Kidney epithelial cell (primary cell): ENCODE results near the gene GFI1B. TPM values are rescaled to one million over a fixed set of nuclear protein-coding genes. Genes with fewer than 3 reads are reported as not detected.
"Not testable (repeated sequence)": the region's sequence is repeated elsewhere in the genome, so short reads cannot be mapped to it uniquely, and the experiment has no call there.

Source experiments
- DNase-seq: peaks from one replicate; pipeline ENCODE4 v3.0.0-alpha.2; 2010; ENCODE audit warnings: low read depth
- H3K27me3 ChIP-seq: 2 replicates; pipeline ENCODE4 v1.6.0; 2011; ENCODE audit warnings: low read length; ENCODE audit not compliant: control insufficient read depth, insufficient read depth
- H3K36me3 ChIP-seq: 2 replicates; pipeline ENCODE4 v1.5.1; 2011; ENCODE audit warnings: low read length; ENCODE audit not compliant: control insufficient read depth, insufficient read depth
- H3K4me3 ChIP-seq: 2 replicates; pipeline ENCODE4 v1.5.1; 2011; ENCODE audit warnings: low read depth, mild to moderate bottlenecking, control low read depth, low read length
- total RNA-seq: library from RNA; depleted of rRNA; stranded (reverse); fragments of >200 nt; gene quantifications from 2 replicates; pipeline ENCODE4 v1.2.3, GENCODE V29; 2015
- TF ChIP-seq, protein P1 (sequence below): IDR thresholded peaks from 2 replicates; pipeline ENCODE4 v1.5.1; 2011; ENCODE audit warnings: mild to moderate bottlenecking, moderate library complexity, low read length, control low read depth, inconsistent platforms; ENCODE audit not compliant: insufficient read depth, poor library complexity, severe bottlenecking

The GFI1B gene
- total RNA-seq, 1 donor from 2014 or later: not detected

DNA sequence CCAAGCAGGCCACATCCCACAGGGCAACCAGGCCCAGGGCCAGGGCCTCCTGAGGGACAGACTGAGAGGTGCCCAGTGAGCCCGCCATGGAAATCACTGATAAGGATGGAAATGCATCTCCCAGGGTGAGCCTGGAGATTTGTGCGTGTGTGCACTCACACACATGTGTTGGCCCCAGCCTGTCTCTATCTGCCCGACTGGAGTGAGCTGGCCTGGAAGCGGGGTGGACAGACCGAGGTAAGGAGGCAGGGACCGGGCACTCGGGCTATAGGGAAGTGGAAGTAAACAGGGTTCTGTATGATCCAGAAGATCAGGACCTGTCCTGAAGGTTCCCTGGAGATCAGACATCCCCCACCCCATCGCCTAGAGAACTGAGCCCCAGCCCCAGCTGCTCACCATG is 17.4 kb downstream of the GFI1B start:
- TF ChIP-seq, protein P1, sequence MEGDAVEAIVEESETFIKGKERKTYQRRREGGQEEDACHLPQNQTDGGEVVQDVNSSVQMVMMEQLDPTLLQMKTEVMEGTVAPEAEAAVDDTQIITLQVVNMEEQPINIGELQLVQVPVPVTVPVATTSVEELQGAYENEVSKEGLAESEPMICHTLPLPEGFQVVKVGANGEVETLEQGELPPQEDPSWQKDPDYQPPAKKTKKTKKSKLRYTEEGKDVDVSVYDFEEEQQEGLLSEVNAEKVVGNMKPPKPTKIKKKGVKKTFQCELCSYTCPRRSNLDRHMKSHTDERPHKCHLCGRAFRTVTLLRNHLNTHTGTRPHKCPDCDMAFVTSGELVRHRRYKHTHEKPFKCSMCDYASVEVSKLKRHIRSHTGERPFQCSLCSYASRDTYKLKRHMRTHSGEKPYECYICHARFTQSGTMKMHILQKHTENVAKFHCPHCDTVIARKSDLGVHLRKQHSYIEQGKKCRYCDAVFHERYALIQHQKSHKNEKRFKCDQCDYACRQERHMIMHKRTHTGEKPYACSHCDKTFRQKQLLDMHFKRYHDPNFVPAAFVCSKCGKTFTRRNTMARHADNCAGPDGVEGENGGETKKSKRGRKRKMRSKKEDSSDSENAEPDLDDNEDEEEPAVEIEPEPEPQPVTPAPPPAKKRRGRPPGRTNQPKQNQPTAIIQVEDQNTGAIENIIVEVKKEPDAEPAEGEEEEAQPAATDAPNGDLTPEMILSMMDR: no peak
- DNase-seq: no peak
- Histone ChIP-seq H3K36me3 (no peaks in the 10 kb centered on the region), H3K27me3 (peaks cover 22% of the 10 kb centered on the region), H3K4me3 (no peak overlapping the region)

DNA sequence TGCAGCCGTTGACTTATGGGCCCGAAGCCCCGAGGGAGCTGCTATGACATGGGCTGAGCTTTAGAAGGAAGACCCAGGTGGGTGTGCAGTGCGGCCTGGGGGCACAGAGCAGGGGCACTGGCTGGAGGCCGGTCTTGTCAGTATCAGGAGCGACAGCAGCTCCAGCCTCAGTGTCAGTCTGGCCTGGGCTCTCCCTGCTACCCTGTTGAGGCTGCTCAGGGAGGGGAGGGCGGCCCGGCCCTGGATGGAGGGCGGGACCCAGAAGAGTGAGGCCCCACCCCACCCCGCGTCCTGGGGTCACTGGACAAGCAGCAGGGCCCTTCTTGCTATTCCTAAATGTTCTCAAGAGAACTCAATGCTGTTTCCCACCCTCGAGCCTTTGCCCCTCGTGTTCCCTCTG is 18.0 kb downstream of the GFI1B start:
- no peak for DNase-seq
- Histone ChIP-seq H3K36me3 (no peaks in the 10 kb centered on the region), H3K27me3 (peaks cover 19% of the 10 kb centered on the region), H3K4me3 (no peak overlapping the region)
- TF ChIP-seq, protein P1: no peak

DNA sequence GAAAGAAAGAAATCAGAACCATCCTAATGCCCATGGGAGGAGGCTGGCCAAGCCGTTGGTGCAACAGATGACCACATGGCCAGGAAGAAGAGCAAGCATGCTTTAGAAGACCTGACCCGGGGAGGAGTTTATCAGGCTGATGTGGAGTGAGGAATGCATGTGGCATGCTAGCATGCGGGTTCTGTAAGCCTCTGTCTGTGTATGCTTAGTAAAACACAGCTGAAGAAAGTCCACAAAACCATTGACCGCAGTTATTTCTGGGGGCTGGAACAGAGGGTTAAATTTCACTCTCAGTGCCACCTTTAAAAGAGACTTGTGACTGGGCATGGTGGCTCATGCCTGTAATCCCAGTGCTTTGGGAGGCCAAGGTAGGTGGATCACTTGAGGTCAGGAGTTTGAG is 19.1 kb downstream of the GFI1B start:
- Histone ChIP-seq H3K36me3 (no peaks in the 10 kb centered on the region), H3K27me3 (peaks cover 20% of the 10 kb centered on the region), H3K4me3 (no peak overlapping the region)
- DNase-seq: peak; percentile 45
- TF ChIP-seq, protein P1: no peak

DNA sequence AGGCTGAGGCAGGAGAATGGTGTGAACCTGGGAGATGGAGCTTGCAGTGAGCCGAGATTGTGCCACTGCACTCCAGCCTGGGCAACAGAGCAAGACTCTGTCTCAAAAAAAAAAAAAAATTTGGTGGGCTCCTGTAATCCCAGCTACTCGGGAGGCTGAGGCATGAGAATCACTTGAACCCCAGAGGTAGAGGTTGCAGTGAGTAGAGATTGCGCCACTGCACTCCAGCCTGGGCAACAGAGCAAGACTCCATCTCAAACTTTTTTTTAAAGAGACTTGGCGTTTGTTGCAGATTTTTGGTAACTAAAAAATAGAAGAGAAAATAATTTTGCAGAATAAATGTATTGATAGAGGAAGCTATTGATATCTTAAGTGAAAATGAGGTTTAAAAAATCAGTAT is 19.7 kb downstream of the GFI1B start:
- H3K4me3 ChIP-seq, DNase-seq, H3K36me3 ChIP-seq: not testable (repeated sequence)
- H3K27me3 ChIP-seq: peaks cover 26% of the 10 kb centered on the region

DNA sequence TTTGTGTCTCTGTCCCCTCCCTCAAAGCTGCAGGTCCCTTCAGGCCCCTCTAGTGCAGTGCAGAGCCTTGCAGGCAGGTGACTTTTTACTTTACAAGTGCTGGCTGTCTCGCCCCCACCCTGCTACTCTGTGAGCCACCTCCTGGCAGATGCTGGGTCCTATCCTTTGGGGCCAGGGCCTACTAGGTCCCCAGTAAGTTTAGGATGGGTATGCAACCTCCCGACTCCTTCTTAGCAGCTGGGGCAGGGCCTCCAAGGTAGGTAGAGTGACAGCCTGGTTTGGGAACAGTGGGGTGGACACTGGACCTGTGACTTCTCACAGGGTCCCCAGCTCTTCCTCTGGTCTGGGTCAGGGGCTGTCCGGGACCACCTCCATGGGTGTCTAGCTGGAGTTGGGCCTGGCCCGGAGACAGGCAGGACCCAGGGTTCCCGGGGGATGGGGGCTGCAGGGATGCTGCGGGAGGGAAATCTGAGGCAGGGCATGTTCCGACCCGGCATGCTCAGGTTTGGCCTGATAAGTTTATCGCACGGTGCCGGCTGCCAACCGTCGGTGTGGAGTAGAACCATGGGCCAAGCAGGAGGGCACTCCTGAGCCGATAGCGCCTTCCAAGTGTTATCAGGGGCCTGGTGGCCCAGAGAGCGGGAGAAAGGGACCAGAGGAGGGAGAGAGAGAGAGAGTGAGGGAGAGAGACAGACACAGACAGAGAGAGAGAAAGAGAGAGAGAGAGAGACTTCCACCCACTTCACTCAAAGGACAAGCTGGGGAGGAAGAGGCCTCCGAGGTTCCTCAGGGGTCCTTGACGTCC is 20.5 kb downstream of the GFI1B start:
- Histone ChIP-seq H3K4me3 (no peak overlapping the region), H3K27me3 (peaks cover 30% of the 10 kb centered on the region), H3K36me3 (no peaks in the 10 kb centered on the region)
- no peak for DNase-seq
- TF ChIP-seq, protein P1: no peak

DNA sequence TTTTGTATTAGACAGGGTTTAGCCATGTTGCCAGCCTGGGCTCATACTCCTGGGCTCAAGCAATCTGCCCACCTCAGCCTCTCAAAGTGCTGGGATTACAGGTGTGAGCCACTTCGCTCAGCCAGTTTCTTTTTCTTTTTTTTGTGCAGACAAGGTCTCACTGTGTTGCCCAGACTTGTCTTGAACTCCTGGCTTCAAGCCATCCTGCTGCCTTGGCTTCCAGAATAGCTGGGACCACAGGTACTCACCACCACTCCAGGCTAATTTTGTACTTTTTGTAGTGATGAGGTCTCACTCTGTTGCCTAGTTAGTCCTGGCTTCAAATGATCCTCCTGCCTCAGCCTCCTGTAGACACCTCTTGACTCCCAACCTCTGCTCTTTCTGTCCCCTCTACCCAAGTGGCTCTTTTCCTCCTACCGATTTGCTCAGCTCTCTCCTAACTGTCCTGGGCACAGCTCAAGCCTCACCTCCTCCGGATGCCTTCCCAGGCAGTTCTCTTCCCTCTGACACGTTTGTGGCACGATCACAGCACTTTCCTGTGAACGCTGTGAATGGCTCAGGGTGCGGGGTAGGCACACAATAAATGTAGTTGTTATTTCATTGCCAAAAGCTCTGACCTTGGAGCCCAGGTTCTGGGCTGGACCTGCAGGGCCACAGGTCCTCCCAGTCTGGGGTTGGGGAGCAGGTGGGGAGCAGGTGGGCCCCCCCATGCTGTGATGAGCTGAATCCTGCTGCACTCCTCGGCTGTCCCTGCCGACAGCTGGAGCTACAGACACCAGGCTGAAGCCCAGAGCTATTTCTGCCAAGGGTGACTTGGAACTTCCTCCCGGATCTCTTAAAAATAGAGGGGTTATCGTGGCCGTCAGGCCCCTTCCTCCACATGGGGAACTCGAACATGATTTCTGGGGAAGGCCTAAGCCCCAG is 23.9 kb downstream of the GFI1B start:
- H3K27me3 ChIP-seq: peaks cover 29% of the 10 kb centered on the region
- DNase-seq: no peak

More for the DNA sequence above, 23.9 kb downstream of the GFI1B start:
- no peaks in the 10 kb centered on the region for H3K36me3 ChIP-seq
- no peak overlapping the region for H3K4me3 ChIP-seq
- TF ChIP-seq, protein P1: no peak
